A549 (cell line): ENCODE measurements around the gene CYGB.

ENCODE experiments used
- BHLHE40 ChIP-seq: IDR thresholded peaks from 2 replicates; pipeline ENCODE4 v1.6.1; 2012; ENCODE audit warnings: low read depth, low read length, inconsistent platforms
- CTCF ChIP-seq: fragments of >200 bp; sonication (Bioruptor Twin); formaldehyde crosslinking; IDR thresholded peaks from 3 replicates; pipeline ENCODE4 v1.5.1; 2016
- ELK1 ChIP-seq: fragments of 150-350 bp; IDR thresholded peaks from 2 replicates; pipeline ENCODE4 v1.6.1; 2014; ENCODE audit warnings: low read depth, mild to moderate bottlenecking, low read length
- EP300 ChIP-seq, 2 experiments: fragments of >200 bp; sonication (Bioruptor Twin); formaldehyde crosslinking; IDR thresholded peaks; 2 replicates in 1 of 2; 3 replicates in 1 of 2; pipeline ENCODE4 v1.6.1; 2016 to 2017
- NPAS2 ChIP-seq: fragments of 250-450 bp; sonication (Bioruptor Pico); IDR thresholded peaks from 2 replicates; pipeline ENCODE4 v1.8.0; 2022; ENCODE audit warnings: mild to moderate bottlenecking, moderate library complexity, borderline replicate concordance
- PBX3 ChIP-seq: IDR thresholded peaks from 2 replicates; pipeline ENCODE4 v1.6.1; 2012
- POLR2A ChIP-seq: IDR thresholded peaks from 2 replicates; pipeline ENCODE4 v1.6.1; 2012; ENCODE audit warnings: mild to moderate bottlenecking, low read length
- RARB ChIP-seq: fragments of 250-450 bp; sonication (Bioruptor Pico); IDR thresholded peaks from 2 replicates; pipeline ENCODE4 v1.8.0; 2021; ENCODE audit warnings: mild to moderate bottlenecking, moderate library complexity
- REST ChIP-seq: fragments of 200-600 bp; sonication (generic); IDR thresholded peaks from 2 replicates; pipeline ENCODE4 v1.6.1; 2016; ENCODE audit warnings: antibody characterized with exemption, mild to moderate bottlenecking, moderate library complexity
- RNF2 ChIP-seq: fragments of 200-600 bp; sonication (generic); IDR thresholded peaks from 2 replicates; pipeline ENCODE4 v1.6.1; 2016; ENCODE audit warnings: low read depth, mild to moderate bottlenecking, antibody characterized with exemption, moderate library complexity, borderline replicate concordance
- USF2 ChIP-seq: fragments of 450-650 bp; IDR thresholded peaks from 2 replicates; pipeline ENCODE4 v1.6.1; 2014; ENCODE audit warnings: antibody characterized with exemption

- TF ChIP-seq POLR2A, result peak; percentile 84
- no peak for TF ChIP-seq RNF2
- TF ChIP-seq CTCF, result no peak
- no peak for TF ChIP-seq RARB (CRISPR knock-in tag)
- TF ChIP-seq PBX3, result no peak
- no peak for TF ChIP-seq NPAS2 (CRISPR knock-in tag)
- TF ChIP-seq REST, result no peak
- TF ChIP-seq BHLHE40, result no peak
- no peak for TF ChIP-seq EP300 (IDR thresholded peaks at IDR 0.05)
- no peak for TF ChIP-seq ELK1
- 0 out of 2 replicates have a peak, but pooled peaks have one; percentile 14 for TF ChIP-seq USF2
Measured at GRCh38 chr17:76540381-76541300, 3.1 kb upstream of the CYGB start.
